Kidney tubule cell (primary cell): ENCODE measurements around the gene HOMER3.

Experiments
- DNase-seq: peaks from one replicate; pipeline ENCODE4 v3.0.0-alpha.2; 2018; ENCODE audit warnings: low spot score

HOMER3 gene

GRCh38 chr19:18900700-18901481 is 40.1 kb downstream of the HOMER3 start:
- no peak for DNase-seq

DNA sequence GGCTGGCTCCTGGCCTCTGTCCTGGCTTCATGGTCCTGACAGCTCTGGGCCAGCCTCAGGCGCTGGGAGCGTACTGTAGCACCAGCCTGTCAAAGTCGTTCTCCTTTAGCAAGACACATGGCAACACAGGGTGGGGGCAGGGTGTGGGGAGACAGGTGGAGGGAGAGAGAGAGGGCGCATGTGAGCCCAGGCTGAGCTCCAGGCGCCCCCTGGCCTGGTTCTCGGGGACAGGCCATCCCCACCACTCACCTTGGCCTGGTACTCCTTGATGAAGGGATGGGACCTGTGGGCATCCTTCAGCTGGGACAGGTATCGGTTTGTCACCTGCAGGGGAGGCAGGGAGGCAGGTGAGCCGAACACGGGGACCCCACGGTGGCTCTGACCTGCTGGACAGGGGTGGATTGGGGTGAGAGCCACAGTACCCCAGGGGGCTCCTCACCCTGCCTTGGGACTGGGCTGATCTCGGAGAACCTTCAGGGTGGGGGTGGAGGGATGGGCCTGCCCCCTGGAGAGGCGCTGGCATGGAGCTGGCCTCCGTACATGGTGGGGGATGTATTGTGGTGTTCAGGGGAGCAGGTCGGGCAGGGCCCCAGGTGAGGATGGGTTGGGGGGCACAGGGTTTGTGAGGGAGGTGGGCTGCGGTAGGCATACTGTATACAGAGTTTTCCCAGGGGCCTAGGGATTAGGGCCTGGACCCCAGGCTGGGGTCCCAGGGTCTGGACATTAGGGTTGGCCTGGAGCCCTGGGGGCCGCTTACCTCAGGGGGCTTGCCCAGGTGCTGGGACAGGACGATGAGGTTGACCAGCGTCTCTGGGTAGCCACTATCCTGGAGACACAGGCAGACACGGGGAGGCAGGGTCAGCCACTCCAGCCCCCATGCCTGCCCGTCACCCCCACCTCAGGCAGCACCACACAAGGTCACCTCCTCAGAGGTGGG is 41.1 kb downstream of the HOMER3 start:
- no peak for DNase-seq

- no peak for DNase-seq
Observed at GRCh38 chr19:18898607-18899408, 42.2 kb downstream of the HOMER3 start.

DNA sequence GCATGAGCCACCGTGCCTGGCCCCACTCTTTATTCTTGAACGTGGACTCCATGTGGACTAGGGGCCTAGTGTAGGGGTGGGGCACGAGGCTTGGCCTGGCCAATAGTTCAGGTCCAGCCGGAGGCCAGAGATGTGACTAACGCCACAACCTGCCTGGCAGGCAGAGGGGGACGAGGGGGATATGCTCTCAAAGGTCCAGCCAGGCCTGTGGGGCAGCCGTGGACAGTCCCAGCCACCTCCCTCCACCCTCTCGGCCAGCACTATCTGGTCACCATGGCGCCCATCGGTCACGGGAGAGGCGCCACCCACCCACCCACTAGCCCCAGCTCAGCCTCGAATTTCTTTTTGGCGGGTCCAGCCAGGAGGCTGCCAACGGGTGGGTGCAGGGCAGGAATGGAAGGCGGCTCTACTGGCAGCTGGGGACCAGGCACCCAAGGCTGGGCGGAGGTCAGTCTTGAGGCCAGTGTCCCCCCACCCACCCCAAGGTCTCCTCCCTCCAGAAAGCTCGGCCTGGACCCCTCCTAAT is 42.9 kb downstream of the HOMER3 start:
- no peak for DNase-seq

DNA sequence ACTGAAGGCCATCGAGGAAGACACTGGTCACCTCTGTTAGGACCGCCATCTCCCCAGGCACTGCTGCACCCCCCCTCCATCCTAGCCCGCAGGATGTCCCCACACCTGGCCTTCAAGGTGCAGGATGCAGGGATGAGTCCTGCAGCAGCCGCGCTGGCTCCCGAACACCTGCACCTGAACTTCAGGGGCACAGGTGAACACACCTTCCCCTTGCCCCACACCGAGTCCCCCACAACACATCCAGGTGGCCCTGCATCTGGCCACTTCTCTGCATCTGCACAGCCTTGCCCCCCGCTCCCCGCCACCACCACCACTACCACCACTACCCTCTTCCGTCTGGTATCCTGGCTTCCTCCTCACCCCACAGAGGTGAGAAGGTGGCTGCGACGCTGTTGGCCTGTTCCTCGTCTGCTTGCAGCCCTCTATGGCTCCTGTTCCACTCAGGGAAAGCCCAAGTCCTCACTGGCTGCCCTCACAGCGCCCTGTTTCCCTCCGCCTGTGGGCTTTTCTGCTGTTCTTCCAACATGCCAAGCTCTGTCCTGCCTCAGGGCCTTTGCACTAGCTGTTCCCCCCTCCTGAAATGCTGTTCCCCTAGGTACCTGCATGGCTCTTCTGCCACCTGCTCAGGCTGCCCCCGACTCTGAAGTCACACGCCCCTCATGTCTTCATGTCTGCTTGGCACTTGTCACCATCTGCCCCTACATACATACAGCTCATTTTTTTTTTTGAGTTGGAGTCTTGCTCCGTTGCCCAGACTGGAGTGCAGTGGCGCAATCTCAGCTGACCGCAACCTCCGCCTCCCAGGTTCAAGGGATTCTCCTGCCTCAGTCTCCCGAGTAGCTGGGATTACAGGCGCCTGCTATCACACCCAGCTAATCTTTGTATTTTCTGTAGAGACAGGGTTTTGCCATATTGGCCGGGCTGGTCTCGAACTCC is 43.7 kb downstream of the HOMER3 start:
- no peak for DNase-seq

- DNase-seq, result no peak
Observed at GRCh38 chr19:18896421-18896841, 44.6 kb downstream of the HOMER3 start.

GRCh38 chr19:18895824-18896341 is 45.1 kb downstream of the HOMER3 start, which contains the start of gene CERS1:
Gene CERS1 (minus strand): TSS chr19:18896158. CDS start chr19:18896072, 86 bp downstream.
- DNase-seq, result peak; percentile 18

GRCh38 chr19:18895038-18895823 is 45.8 kb downstream of the HOMER3 start:
- DNase-seq, result peak; percentile 67

DNA sequence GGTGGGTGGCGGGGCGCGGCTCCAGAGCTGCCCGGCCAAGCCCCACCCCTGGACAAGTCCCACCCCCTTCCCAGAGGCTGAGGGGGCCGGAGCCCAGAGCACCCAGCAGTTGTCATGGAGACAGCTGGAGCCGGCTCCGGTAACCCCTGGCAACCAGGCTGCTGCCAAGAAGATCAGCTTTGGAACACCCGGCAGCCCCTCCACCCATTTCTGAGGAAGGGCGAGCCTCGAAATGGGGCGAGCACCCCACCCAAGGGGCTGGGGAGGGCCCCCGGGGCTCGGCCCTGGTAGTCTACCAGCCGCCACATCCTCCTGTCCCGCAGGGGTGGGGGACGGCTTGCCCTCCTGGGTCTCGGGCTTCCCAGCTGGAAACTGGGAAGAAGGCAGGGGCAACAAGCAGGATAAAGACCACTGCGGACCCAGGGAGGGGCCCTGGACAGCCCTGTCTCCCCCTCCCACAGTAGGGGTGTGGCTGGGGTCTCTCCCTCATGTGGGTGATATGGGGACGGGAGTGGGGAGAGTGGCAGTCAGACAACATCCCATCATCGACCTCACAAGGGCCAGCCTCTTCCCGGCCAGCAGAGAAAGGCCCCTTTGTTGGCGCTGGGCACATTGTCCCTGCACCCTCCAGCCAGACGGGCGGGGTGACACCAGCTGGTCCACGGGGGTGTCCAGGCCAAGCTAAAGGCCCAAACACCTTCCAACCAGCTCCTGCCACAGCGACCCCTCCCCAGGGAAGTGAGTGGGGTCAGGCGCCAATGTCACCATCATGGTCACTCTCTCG is 46.6 kb downstream of the HOMER3 start:
- DNase-seq, result no peak

GRCh38 chr19:18893587-18894253 is 47.3 kb downstream of the HOMER3 start:
- no peak for DNase-seq

GRCh38 chr19:18889949-18890745 is 50.9 kb downstream of the HOMER3 start:
- DNase-seq, result no peak

DNA sequence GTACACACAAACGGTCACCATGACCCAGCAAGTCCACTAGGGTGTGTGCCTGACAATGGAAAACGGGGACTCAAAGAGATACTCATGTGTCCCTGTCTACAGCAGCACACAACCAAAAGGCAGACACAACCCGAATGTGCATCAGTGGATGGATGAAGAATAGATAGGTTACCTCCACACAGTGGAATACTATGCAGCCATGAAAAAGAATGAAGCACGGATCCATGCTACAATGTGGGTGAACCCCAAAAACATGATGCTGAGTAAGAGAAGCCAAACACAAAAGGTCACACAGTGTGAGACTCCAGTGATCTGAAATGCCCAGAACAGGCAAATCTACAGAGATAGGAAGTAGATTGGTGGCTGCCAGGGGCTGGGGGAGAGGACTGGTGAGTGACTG is 54.0 kb downstream of the HOMER3 start:
- DNase-seq, result no peak

GRCh38 chr19:18883526-18884304 is 57.3 kb downstream of the HOMER3 start:
- DNase-seq, result no peak

DNA sequence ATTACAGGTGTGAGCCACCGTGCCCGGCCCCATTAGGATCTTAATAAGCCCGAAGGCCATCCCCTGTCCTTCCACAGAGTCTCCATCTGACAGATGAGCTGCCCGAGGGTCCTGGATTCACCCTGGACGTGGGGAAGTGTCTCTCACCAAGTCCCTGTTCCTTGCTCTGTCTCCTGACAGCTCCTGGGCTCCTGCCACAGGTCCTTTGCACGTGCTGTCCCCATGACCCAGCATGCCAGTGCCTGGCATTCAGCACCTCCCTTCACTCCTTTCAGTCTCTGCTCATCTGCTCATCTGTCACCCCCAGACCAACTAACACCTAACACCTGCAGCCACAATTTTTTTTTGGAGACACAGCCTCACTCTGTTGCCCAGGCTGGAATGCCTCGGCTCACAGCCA is 59.5 kb downstream of the HOMER3 start:
- no peak for DNase-seq

- peak; percentile 20 for DNase-seq
Observed at GRCh38 chr19:18879579-18880373, 61.2 kb downstream of the HOMER3 start.
